Mesendoderm (in vitro differentiated cells): ENCODE data around the gene PHIP.

ENCODE experiments used
- DNase-seq: peaks from one replicate; pipeline ENCODE4 v3.0.0; 2013
- H2AK5ac ChIP-seq: 2 replicates; pipeline ENCODE4 v1.6.1; 2013; ENCODE audit warnings: low read length, inconsistent platforms
- H2BK120ac ChIP-seq: 2 replicates; pipeline ENCODE4 v1.6.1; 2013; ENCODE audit warnings: low read depth, mild to moderate bottlenecking, low read length, moderate library complexity, mixed read lengths
- H2BK15ac ChIP-seq: replicated peaks from 2 replicates; pipeline ENCODE4 v1.6.1; 2013; ENCODE audit warnings: low read depth, mild to moderate bottlenecking, moderate library complexity
- H2BK5ac ChIP-seq: 2 replicates; pipeline ENCODE4 v1.6.1; 2013; ENCODE audit warnings: low read length, inconsistent platforms
- H3K18ac ChIP-seq: 2 replicates; pipeline ENCODE4 v1.6.1; 2013; ENCODE audit warnings: mild to moderate bottlenecking, low read length, mixed read lengths
- H3K23ac ChIP-seq: one replicate; pipeline ENCODE4 v1.6.1; 2013; ENCODE audit warnings: low read length
- H3K27ac ChIP-seq: 2 replicates; pipeline ENCODE4 v1.5.1; 2013; ENCODE audit warnings: low read depth, mild to moderate bottlenecking, inconsistent platforms, low read length, moderate library complexity
- H3K27me3 ChIP-seq: 2 replicates; pipeline ENCODE4 v1.6.1; 2013; ENCODE audit warnings: low read length, control low read depth, mild to moderate bottlenecking, inconsistent platforms; ENCODE audit not compliant: insufficient read depth, poor library complexity
- H3K36me3 ChIP-seq: 2 replicates; pipeline ENCODE4 v1.6.1; 2013; ENCODE audit warnings: low read length, inconsistent platforms; ENCODE audit not compliant: control insufficient read depth, insufficient read depth
- H3K4ac ChIP-seq: one replicate; pipeline ENCODE4 v1.6.1; 2013; ENCODE audit warnings: low read depth, mild to moderate bottlenecking, low read length, moderate library complexity
- H3K4me1 ChIP-seq: 2 replicates; pipeline ENCODE4 v1.6.1; 2013; ENCODE audit warnings: low read depth, low read length, inconsistent platforms; ENCODE audit not compliant: control insufficient read depth
- H3K4me2 ChIP-seq: 2 replicates; pipeline ENCODE4 v1.6.1; 2013; ENCODE audit warnings: low read length
- H3K4me3 ChIP-seq: 2 replicates; pipeline ENCODE4 v1.5.1; 2013; ENCODE audit warnings: mild to moderate bottlenecking, low read length
- H3K56ac ChIP-seq: one replicate; pipeline ENCODE4 v1.6.1; 2013; ENCODE audit warnings: low read length
- H3K79me1 ChIP-seq: 2 replicates; pipeline ENCODE4 v1.6.1; 2013; ENCODE audit warnings: low read length, inconsistent platforms
- H3K79me2 ChIP-seq: 2 replicates; pipeline ENCODE4 v1.6.1; 2013; ENCODE audit warnings: mild to moderate bottlenecking, low read length; ENCODE audit not compliant: control insufficient read depth, insufficient read depth
- H3K9ac ChIP-seq: 2 replicates; pipeline ENCODE4 v1.6.1; 2013; ENCODE audit warnings: low read length, inconsistent platforms
- H4K5ac ChIP-seq: one replicate; pipeline ENCODE4 v1.6.1; 2013; ENCODE audit warnings: low read length
- H4K8ac ChIP-seq: one replicate; pipeline ENCODE4 v1.6.1; 2013; ENCODE audit warnings: low read depth, mild to moderate bottlenecking, control low read depth, low read length, moderate library complexity
- WGBS: extraction: QIAGEN DNeasy Blood & Tissue Kit; methylation state at CpG from one replicate; pipeline ENCODE4 v1.1.7; 2013; ENCODE audit warnings: low lambda C conversion rate, missing lambda C conversion rate; ENCODE audit not compliant: insufficient coverage; ENCODE audit errors: extremely low coverage; 5-methylcytosine and 5-hydroxymethylcytosine counted together

Gene PHIP

DNA sequence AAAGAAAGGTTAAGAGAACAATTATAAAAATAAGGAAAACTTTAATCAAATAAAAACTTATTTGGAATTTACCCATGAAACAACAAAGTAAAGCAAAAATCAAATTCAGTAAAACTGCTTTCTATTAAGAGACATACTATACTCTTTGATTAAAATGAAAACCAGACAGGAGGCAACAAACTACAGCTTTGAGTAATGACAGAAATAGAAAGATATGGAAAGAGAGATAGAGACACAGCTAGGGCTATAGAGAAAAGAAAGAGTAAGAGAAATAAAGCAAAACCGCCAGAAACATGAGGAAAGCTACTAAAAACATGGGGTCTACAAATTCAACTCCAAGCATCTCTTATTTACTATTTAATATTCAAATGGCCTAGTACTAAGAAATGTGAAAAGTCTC is 67.6 kb downstream of the PHIP start:
- no peak overlapping the region for H2AK5ac ChIP-seq
- no CpG with 5 or more reads among the region's 1 CpG for WGBS
- no peaks in the 10 kb centered on the region for H3K36me3 ChIP-seq

DNA sequence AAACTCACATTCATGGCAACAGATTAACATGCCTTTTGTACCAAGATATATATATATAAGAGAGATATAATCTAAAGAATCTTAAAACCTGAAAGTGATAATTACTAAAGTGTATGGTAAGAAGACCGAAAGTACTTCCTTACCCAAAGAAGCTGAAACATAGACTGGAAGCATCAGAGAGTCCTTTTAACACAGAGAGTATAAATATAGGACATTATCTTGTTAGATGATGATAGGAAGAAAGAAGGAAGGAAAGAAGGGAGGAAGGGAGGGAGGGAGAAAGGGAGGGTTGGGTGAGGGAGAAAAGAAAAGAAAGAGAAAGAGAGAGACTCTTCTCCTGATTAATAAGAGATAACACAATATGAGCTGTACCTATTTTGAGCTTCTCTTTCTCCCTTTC is 68.2 kb downstream of the PHIP start:
- Histone ChIP-seq H3K9ac (no peak overlapping the region), H2BK120ac (no peak overlapping the region), H3K4ac (no peak overlapping the region), H4K5ac (no peak overlapping the region), H2BK5ac (no peak overlapping the region), H3K27ac (no peak overlapping the region), H3K18ac (no peak overlapping the region), H3K4me2 (no peak overlapping the region), H3K79me2 (no peaks in the 10 kb centered on the region), H3K79me1 (no peaks in the 10 kb centered on the region), H3K56ac (no peak overlapping the region), H3K4me1 (no peaks in the 10 kb centered on the region), H3K36me3 (no peaks in the 10 kb centered on the region), H2BK15ac (no peak overlapping the region), H2AK5ac (no peak overlapping the region), H4K8ac (no peak overlapping the region), H3K4me3 (no peak overlapping the region), H3K27me3 (no peaks in the 10 kb centered on the region), H3K23ac (no peak overlapping the region)
- WGBS = no CpG with 5 or more reads among the region's 1 CpG
- no peak for DNase-seq

More for the DNA sequence above, 67.6 kb downstream of the PHIP start:
- H3K9ac ChIP-seq = no peak overlapping the region
- no peaks in the 10 kb centered on the region for H3K4me1 ChIP-seq
- H3K27me3 ChIP-seq = no peaks in the 10 kb centered on the region
- no peaks in the 10 kb centered on the region for H3K79me2 ChIP-seq
- H2BK5ac ChIP-seq = no peak overlapping the region
- no peak overlapping the region for H3K56ac ChIP-seq
- no peak overlapping the region for H4K8ac ChIP-seq
- no peak overlapping the region for H3K4ac ChIP-seq
- H3K4me2 ChIP-seq = no peak overlapping the region
- H2BK15ac ChIP-seq = no peak overlapping the region
- no peak overlapping the region for H3K4me3 ChIP-seq
- no peak overlapping the region for H3K27ac ChIP-seq
- DNase-seq = no peak
- H4K5ac ChIP-seq = no peak overlapping the region
- H3K79me1 ChIP-seq = no peaks in the 10 kb centered on the region
- H3K18ac ChIP-seq = no peak overlapping the region
- H2BK120ac ChIP-seq = no peak overlapping the region
- H3K23ac ChIP-seq = no peak overlapping the region

DNA sequence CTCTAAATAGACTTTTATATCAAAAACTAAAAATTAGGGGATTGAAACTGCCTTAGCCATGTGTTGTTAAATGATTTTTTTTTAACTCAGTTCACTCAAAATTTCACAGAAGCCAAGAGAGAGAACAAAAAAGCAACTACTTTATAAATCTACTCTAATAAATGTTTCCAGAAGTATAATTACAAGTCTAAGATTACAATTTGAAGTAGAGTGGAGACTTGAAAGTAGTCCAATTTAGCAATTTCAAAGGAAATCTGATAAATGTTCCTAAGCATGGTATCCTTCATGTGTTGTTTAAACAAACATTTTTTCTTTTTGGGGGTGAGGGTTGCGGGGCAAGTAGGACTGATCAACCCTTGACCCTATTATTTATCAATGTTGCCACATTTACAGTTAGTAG is 72.6 kb downstream of the PHIP start:
- Histone ChIP-seq H2BK15ac (no peak overlapping the region), H3K4me1 (no peaks in the 10 kb centered on the region), H4K8ac (no peak overlapping the region), H3K56ac (no peak overlapping the region), H3K4ac (no peak overlapping the region), H3K79me2 (no peaks in the 10 kb centered on the region), H4K5ac (no peak overlapping the region), H3K36me3 (peaks cover 3% of the 10 kb centered on the region), H2BK120ac (no peak overlapping the region), H3K23ac (no peak overlapping the region), H3K4me2 (no peak overlapping the region), H3K9ac (no peak overlapping the region), H2BK5ac (no peak overlapping the region), H2AK5ac (no peak overlapping the region), H3K27me3 (no peaks in the 10 kb centered on the region), H3K4me3 (no peak overlapping the region), H3K27ac (no peak overlapping the region), H3K79me1 (no peaks in the 10 kb centered on the region), H3K18ac (no peak overlapping the region)
- no peak for DNase-seq
- no CpG with 5 or more reads among the region's 1 CpG for WGBS

DNA sequence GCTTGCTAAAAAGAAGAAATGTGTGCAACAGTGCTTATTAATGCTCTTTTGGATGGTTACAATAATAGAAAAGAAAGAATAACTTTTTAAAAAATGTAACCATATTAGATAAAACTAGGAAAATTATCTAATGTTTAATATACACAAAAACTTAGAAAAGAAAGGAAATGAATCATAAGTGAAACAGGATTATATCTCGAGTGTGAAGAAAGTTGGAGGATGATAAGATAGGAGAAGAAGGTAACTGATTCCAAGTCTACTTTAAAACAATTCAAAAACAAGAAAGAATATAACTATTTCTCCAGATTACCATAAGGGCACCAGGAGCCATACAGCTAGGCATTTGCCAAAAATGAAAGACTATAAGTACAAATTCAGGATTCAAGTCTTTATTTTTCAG is 73.0 kb downstream of the PHIP start:
- Histone ChIP-seq H3K79me2 (no peaks in the 10 kb centered on the region), H2AK5ac (no peak overlapping the region), H3K4me3 (no peak overlapping the region), H2BK5ac (no peak overlapping the region), H3K18ac (no peak overlapping the region), H3K36me3 (peaks cover 3% of the 10 kb centered on the region), H3K27ac (no peak overlapping the region), H2BK120ac (no peak overlapping the region), H4K5ac (no peak overlapping the region), H3K9ac (no peak overlapping the region), H3K79me1 (no peaks in the 10 kb centered on the region), H3K23ac (no peak overlapping the region), H2BK15ac (no peak overlapping the region), H3K4me1 (no peaks in the 10 kb centered on the region), H4K8ac (no peak overlapping the region), H3K4me2 (no peak overlapping the region), H3K4ac (no peak overlapping the region), H3K56ac (no peak overlapping the region), H3K27me3 (no peaks in the 10 kb centered on the region)
- 100% methylated on average over 1 of the region's 1 CpG for WGBS
- DNase-seq = no peak

DNA sequence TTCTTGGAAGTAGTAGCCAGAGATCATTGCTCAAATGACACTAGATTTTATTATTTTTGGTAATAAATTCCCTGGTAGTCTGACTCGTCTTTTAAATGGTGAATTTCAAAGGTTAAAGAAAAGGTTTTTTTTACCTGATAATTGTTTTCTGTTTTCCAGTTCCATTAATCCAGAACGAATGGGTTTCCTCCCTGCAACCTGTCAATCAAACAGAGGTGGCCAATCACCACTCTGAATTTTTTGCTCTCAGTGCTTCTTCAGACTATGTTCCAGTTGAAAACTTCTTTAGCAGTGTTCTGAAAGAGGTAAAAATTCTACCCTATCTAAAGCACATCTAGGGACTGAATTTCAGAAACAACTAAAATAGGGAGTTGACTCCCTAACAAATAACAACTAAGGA is 73.8 kb downstream of the PHIP start:
- Histone ChIP-seq H3K79me1 (no peaks in the 10 kb centered on the region), H3K79me2 (no peaks in the 10 kb centered on the region), H3K4me3 (no peak overlapping the region), H3K4ac (no peak overlapping the region), H4K8ac (no peak overlapping the region), H2BK120ac (no peak overlapping the region), H2BK5ac (no peak overlapping the region), H3K18ac (no peak overlapping the region), H3K27ac (no peak overlapping the region), H3K4me1 (no peaks in the 10 kb centered on the region), H3K4me2 (no peak overlapping the region), H2AK5ac (no peak overlapping the region), H4K5ac (no peak overlapping the region), H3K56ac (no peak overlapping the region), H3K36me3 (peaks cover 3% of the 10 kb centered on the region), H3K27me3 (no peaks in the 10 kb centered on the region), H3K9ac (no peak overlapping the region), H2BK15ac (no peak overlapping the region), H3K23ac (no peak overlapping the region)
- no peak for DNase-seq
- no CpG with 5 or more reads among the region's 2 CpGs for WGBS

DNA sequence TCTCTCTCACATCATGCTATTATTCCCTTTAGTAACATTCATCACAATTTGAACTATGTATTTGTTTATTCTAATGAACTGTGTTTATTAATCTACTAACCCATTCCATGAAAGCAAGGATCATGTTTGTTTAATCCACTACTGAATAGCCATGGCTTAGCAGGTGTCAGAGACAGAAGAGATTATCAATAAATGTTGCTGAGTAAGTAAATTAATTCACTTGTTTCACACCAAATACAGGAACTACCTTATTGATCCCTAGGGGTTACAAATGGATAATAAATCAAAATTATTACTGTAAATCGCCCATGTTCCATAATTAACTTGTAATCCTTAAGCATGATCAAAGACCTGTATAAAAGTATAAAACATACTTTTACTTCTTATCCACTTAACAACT is 76.6 kb downstream of the PHIP start:
- Histone ChIP-seq H3K4me2 (no peak overlapping the region), H2BK5ac (no peak overlapping the region), H4K8ac (no peak overlapping the region), H2BK120ac (no peak overlapping the region), H3K4ac (no peak overlapping the region), H2AK5ac (no peak overlapping the region), H3K4me1 (no peaks in the 10 kb centered on the region), H3K27me3 (no peaks in the 10 kb centered on the region), H4K5ac (no peak overlapping the region), H3K23ac (no peak overlapping the region), H3K79me1 (no peaks in the 10 kb centered on the region), H3K36me3 (peaks cover 6% of the 10 kb centered on the region), H3K56ac (no peak overlapping the region), H3K18ac (no peak overlapping the region), H3K9ac (no peak overlapping the region), H2BK15ac (no peak overlapping the region), H3K79me2 (no peaks in the 10 kb centered on the region), H3K27ac (no peak overlapping the region), H3K4me3 (no peak overlapping the region)
- WGBS = no CpG with 5 or more reads among the region's 1 CpG
- DNase-seq = no peak
